Measurements from ENCODE around the gene HCN2.

Gene HCN2

DNA sequence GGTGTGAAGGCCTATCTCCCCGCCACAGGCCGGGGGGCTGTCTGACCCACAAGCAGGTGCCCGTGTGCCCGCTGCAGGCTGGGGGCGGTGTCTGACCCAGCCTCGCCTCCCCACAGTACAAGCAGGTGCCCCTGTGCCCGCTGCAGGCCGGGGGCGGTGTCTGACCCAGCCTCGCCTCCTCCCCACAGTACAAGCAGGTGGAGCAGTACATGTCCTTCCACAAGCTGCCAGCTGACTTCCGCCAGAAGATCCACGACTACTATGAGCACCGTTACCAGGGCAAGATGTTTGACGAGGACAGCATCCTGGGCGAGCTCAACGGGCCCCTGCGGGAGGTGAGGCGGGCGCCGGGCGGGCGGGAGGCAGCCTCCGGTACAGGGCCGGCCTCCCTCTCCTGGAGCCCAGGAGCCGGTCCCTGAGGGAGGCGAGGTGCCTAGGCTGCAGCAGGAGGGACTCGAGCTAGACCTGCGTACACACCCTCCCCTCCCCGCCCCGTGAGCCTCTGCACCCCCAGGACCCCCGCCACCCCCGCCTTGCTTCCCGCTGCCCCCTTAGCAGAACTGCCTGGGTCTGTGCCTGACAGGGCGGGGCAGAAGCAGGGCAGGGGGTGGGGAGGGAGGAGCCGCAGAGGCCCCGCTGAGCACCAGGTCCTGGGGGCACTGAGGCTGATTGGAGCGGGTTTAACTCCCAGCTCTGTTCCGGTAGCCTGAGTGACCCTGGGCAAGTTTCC is 20.6 kb downstream of the HCN2 start:
- no peaks in the 10 kb centered on the region for H3K9me3 Mint-ChIP-seq
- H3K4me1 Mint-ChIP-seq = peaks cover 10% of the 10 kb centered on the region
- ATAC-seq (ENCODE audit: low read depth) = peak; percentile 65
- peak overlapping the region; percentile 93 for H3K4me3 Mint-ChIP-seq
- H3K36me3 Mint-ChIP-seq = peaks cover 7% of the 10 kb centered on the region
- peaks cover 2% of the 10 kb centered on the region for H3K27me3 Mint-ChIP-seq
- DNase-seq (ENCODE audit: low spot score in 2 of 2) = no peak
- H3K27ac Mint-ChIP-seq = peak overlapping the region; percentile 58

GRCh38 chr19:610801-611480 is 21.3 kb downstream of the HCN2 start:
- peak overlapping the region; percentile 58 for H3K27ac Mint-ChIP-seq

DNA sequence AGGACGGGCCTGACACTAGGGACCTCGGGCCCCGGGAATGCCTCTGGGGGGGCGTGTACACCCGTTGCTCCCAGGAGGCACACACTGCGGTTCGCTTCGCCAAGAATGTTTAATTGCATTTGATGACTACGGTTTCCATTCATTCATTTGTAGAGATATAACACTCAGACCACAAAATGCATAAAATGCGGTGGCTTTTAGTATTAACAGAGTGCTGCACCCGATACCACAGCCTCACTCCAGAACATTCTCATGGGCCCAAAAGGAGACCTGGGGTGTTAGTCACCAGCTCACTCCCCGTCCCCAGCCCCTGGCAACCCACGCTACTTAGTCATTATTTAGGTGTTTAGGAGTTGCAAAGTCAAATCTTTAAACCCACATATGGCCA is 21.8 kb downstream of the HCN2 start:
- DNase-seq (ENCODE audit: low spot score in 2 of 2) (no peak), ATAC-seq (ENCODE audit: low read depth) (no peak)
- Mint-ChIP-seq H3K27ac (peak overlapping the region; percentile 24), H3K36me3 (peaks cover 7% of the 10 kb centered on the region), H3K4me3 (peak overlapping the region; percentile 67), H3K9me3 (no peaks in the 10 kb centered on the region), H3K27me3 (peaks cover 2% of the 10 kb centered on the region), H3K4me1 (peaks cover 10% of the 10 kb centered on the region)

More at GRCh38 chr19:610801-611480, 21.3 kb downstream of the HCN2 start:
- DNase-seq (ENCODE audit: low spot score in 2 of 2) (no peak), ATAC-seq (ENCODE audit: low read depth) (peak; percentile 52)
- peaks cover 7% of the 10 kb centered on the region for H3K36me3 Mint-ChIP-seq
- peaks cover 10% of the 10 kb centered on the region for H3K4me1 Mint-ChIP-seq
- H3K27me3 Mint-ChIP-seq = peaks cover 2% of the 10 kb centered on the region
- H3K4me3 Mint-ChIP-seq = peak overlapping the region; percentile 93
- H3K9me3 Mint-ChIP-seq = no peaks in the 10 kb centered on the region

- Mint-ChIP-seq H3K27ac (no peak overlapping the region), H3K27me3 (peaks cover 2% of the 10 kb centered on the region), H3K4me1 (peaks cover 13% of the 10 kb centered on the region), H3K4me3 (no peak overlapping the region), H3K36me3 (peaks cover 10% of the 10 kb centered on the region), H3K9me3 (no peaks in the 10 kb centered on the region)
- DNase-seq (ENCODE audit: low spot score in 2 of 2) (no peak), ATAC-seq (ENCODE audit: low read depth) (no peak)
These were observed 23.3 kb downstream of the HCN2 start for GRCh38 chr19:612941-613340.

GRCh38 chr19:613732-614567 is 24.3 kb downstream of the HCN2 start:
- Mint-ChIP-seq H3K27me3 (peaks cover 2% of the 10 kb centered on the region), H3K36me3 (peaks cover 14% of the 10 kb centered on the region), H3K9me3 (no peaks in the 10 kb centered on the region), H3K27ac (no peak overlapping the region), H3K4me3 (no peak overlapping the region), H3K4me1 (peaks cover 13% of the 10 kb centered on the region)
- no peak for DNase-seq (ENCODE audit: low spot score in 2 of 2)
- no peak for ATAC-seq (ENCODE audit: low read depth)

GRCh38 chr19:615619-616018 is 25.9 kb downstream of the HCN2 start:
- H3K27ac Mint-ChIP-seq = no peak overlapping the region
- H3K9me3 Mint-ChIP-seq = no peaks in the 10 kb centered on the region
- ATAC-seq (ENCODE audit: low read depth) (no peak), DNase-seq (ENCODE audit: low spot score in 2 of 2) (no peak)
- peaks cover 23% of the 10 kb centered on the region for H3K36me3 Mint-ChIP-seq
- H3K4me3 Mint-ChIP-seq = peak overlapping the region; percentile 62
- H3K27me3 Mint-ChIP-seq = peaks cover 2% of the 10 kb centered on the region
- H3K4me1 Mint-ChIP-seq = peaks cover 10% of the 10 kb centered on the region

DNA sequence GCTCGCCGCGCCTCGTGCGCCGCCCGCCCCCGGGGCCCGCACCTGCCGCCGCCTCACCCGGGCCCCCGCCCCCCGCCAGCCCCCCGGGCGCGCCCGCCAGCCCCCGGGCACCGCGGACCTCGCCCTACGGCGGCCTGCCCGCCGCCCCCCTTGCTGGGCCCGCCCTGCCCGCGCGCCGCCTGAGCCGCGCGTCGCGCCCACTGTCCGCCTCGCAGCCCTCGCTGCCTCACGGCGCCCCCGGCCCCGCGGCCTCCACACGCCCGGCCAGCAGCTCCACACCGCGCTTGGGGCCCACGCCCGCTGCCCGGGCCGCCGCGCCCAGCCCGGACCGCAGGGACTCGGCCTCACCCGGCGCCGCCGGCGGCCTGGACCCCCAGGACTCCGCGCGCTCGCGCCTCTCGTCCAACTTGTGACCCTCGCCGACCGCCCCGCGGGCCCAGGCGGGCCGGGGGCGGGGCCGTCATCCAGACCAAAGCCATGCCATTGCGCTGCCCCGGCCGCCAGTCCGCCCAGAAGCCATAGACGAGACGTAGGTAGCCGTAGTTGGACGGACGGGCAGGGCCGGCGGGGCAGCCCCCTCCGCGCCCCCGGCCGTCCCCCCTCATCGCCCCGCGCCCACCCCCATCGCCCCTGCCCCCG is 26.5 kb downstream of the HCN2 start:
- ATAC-seq (ENCODE audit: low read depth) (no peak), DNase-seq (ENCODE audit: low spot score in 2 of 2) (no peak)
- Mint-ChIP-seq H3K36me3 (peaks cover 23% of the 10 kb centered on the region), H3K27ac (no peak overlapping the region), H3K4me1 (peaks cover 6% of the 10 kb centered on the region), H3K27me3 (peaks cover 2% of the 10 kb centered on the region), H3K4me3 (no peak overlapping the region), H3K9me3 (no peaks in the 10 kb centered on the region)

DNA sequence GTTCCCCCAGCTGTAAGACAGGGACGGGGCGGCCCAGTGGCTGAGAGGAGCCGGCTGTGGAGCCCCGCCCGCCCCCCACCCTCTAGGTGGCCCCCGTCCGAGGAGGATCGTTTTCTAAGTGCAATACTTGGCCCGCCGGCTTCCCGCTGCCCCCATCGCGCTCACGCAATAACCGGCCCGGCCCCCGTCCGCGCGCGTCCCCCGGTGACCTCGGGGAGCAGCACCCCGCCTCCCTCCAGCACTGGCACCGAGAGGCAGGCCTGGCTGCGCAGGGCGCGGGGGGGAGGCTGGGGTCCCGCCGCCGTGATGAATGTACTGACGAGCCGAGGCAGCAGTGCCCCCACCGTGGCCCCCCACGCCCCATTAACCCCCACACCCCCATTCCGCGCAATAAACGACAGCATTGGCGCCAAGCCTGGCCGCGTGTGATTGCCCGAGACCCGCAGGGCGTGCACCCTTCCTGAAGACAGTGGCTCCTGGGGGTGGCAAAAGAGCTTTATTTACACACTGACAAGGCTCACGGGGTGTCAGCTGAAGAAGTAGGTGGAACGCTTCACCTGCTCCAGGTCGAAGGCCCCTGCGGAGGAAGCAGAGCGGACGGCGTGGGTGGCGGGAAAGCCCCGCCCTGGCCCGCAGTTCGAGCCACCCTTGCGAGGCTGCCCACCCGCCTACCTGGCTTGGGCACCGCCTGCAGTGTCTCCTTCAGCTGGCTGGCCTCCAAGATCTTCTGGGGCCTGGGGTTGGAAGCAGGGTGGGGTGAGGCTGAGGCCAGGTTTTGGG is 27.3 kb downstream of the HCN2 start:
- Mint-ChIP-seq H3K4me3 (peak overlapping the region; percentile 53), H3K36me3 (peaks cover 23% of the 10 kb centered on the region), H3K9me3 (no peaks in the 10 kb centered on the region), H3K27ac (no peak overlapping the region), H3K27me3 (peaks cover 2% of the 10 kb centered on the region), H3K4me1 (peaks cover 3% of the 10 kb centered on the region)
- ATAC-seq (ENCODE audit: low read depth) (peak; percentile 82), DNase-seq (ENCODE audit: low spot score in 2 of 2) (no peak)

DNA sequence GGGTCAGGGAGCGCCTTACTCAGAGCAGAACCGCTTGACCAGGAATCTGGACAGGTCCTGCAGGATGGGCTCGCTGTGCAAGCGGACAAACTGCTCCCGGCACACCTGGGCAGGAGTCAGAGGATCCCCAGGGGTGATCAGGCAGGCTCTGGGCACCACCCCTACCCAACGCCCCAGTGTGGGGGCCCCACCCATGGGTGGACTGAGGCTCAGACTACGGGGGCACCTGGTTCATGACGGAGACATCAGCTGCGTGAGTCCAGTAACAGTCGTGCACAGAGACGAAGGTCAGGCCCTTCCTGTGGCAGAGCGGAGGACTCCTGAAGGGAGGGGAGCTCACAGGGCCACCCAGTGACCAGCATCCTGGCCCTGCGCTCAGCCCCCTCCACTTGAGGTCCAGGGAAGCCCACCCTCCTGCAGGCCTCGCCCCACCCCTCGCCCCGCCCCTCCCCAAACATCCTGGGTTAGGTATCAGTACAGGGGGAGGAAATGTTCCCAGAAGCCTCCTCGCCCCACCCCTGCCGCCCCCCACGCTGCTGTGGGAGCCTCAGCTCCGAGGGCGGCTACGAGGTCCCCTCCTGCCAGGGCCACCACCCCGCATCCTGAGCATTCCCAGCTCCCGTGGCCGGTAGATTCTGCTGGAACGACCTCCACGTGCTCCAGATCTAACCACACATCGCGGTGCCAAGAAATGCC is 28.0 kb downstream of the HCN2 start:
- H3K4me1 Mint-ChIP-seq = peaks cover 3% of the 10 kb centered on the region
- ATAC-seq (ENCODE audit: low read depth) (no peak), DNase-seq (ENCODE audit: low spot score in 2 of 2) (no peak)
- no peak overlapping the region for H3K4me3 Mint-ChIP-seq
- H3K27ac Mint-ChIP-seq = no peak overlapping the region
- peaks cover 23% of the 10 kb centered on the region for H3K36me3 Mint-ChIP-seq
- no peaks in the 10 kb centered on the region for H3K9me3 Mint-ChIP-seq
- peaks cover 2% of the 10 kb centered on the region for H3K27me3 Mint-ChIP-seq

DNA sequence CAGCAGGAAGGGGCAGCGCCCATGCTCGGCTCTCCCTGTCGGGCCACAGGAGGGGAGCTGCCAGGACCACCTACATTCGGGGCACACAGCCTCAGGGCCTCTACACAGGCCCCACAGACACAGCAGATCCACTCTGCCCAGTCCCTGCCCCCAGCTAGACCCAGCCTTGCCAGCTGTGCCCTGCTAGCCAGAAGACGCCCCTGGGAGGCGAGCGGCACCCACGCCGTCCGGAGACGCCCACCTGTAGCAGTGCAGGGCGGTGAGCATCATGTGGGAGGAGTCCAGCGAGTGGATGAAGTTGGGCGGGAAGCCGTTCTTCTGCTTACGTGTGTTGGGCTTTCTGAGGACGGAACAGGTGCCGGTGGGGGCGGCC is 28.6 kb downstream of the HCN2 start:
- H3K4me1 Mint-ChIP-seq = peaks cover 3% of the 10 kb centered on the region
- H3K36me3 Mint-ChIP-seq = peaks cover 24% of the 10 kb centered on the region
- no peak overlapping the region for H3K4me3 Mint-ChIP-seq
- no peaks in the 10 kb centered on the region for H3K9me3 Mint-ChIP-seq
- ATAC-seq (ENCODE audit: low read depth) (no peak), DNase-seq (ENCODE audit: low spot score in 2 of 2) (no peak)
- H3K27me3 Mint-ChIP-seq = peaks cover under 1% of the 10 kb centered on the region
- H3K27ac Mint-ChIP-seq = no peak overlapping the region

- no peak for DNase-seq (ENCODE audit: low spot score in 2 of 2)
- Mint-ChIP-seq H3K9me3 (no peaks in the 10 kb centered on the region), H3K36me3 (peaks cover 23% of the 10 kb centered on the region), H3K27me3 (no peaks in the 10 kb centered on the region), H3K27ac (no peak overlapping the region), H3K4me3 (no peak overlapping the region), H3K4me1 (peaks cover 3% of the 10 kb centered on the region)
- no peak for ATAC-seq (ENCODE audit: low read depth)
These were observed 29.1 kb downstream of the HCN2 start for GRCh38 chr19:618674-619285.

GRCh38 chr19:619286-620002 is 29.8 kb downstream of the HCN2 start:
- Mint-ChIP-seq H3K27ac (no peak overlapping the region), H3K4me3 (no peak overlapping the region), H3K9me3 (no peaks in the 10 kb centered on the region), H3K4me1 (peaks cover 3% of the 10 kb centered on the region), H3K27me3 (no peaks in the 10 kb centered on the region), H3K36me3 (peaks cover 20% of the 10 kb centered on the region)
- ATAC-seq (ENCODE audit: low read depth) (no peak), DNase-seq (ENCODE audit: low spot score in 2 of 2) (no peak)
